Esophagus squamous epithelium (tissue), 4 donors: ENCODE measurements around the gene PADI3.

Experiments
- POLR2A ChIP-seq, 4 donors: fragments of 450-650 bp; IDR thresholded peaks; one replicate each; pipeline ENCODE4 v1.6.1; 2017; ENCODE audit warnings: antibody characterized with exemption in 4 of 4, mild to moderate bottlenecking in 4 of 4, moderate library complexity in 3 of 4
- TF ChIP-seq, protein P1 (sequence below), 6 experiments: fragments of 450-650 bp in 4 of 6; fragments of 200-600 bp in 2 of 6; sonication (generic) in 2 of 6; IDR thresholded peaks; one replicate each; pipeline ENCODE4 v1.5.1; 2016 to 2019; ENCODE audit warnings: antibody characterized with exemption in 6 of 6, mild to moderate bottlenecking in 4 of 6, moderate library complexity in 4 of 6

DNA sequence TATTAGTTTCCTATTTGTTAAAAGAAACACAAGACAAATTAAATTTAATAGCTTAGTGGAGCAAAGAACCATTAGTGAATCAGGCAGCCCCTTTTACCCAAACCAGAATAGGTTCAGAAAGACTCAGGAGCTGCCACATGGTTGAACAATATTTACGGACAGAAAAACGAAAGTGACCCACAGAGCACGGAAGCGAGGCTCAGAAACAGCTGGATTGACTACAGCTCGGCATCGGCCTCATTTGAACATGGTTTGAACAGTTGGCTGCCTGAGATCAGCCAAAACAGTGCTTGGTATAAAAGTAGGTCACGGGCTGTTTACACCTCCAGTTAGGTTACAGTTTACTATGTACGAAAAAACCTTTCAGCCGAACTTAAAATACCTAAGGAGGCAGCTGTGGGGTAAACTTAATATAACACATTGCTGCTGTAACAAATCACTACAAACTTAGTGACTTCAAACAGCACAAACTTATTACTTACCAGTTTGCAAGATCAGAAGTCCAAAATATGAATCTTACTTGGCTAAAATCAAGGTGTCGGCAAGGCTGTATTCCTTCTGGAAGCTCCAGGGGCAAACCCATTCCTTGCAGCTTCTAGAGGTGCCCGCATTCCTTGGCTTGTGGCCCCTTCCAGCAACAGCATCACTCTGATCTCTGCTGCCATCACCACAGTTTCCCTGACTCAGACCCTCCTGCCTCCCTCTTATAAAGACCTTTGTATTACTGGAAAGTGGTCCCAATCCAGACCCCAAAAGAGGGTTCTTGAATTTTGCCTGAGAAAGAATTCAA is 70.9 kb downstream of the PADI3 start:
- TF ChIP-seq POLR2A (IDR thresholded peaks at IDR 0.05) = no peak
- TF ChIP-seq, protein P1, sequence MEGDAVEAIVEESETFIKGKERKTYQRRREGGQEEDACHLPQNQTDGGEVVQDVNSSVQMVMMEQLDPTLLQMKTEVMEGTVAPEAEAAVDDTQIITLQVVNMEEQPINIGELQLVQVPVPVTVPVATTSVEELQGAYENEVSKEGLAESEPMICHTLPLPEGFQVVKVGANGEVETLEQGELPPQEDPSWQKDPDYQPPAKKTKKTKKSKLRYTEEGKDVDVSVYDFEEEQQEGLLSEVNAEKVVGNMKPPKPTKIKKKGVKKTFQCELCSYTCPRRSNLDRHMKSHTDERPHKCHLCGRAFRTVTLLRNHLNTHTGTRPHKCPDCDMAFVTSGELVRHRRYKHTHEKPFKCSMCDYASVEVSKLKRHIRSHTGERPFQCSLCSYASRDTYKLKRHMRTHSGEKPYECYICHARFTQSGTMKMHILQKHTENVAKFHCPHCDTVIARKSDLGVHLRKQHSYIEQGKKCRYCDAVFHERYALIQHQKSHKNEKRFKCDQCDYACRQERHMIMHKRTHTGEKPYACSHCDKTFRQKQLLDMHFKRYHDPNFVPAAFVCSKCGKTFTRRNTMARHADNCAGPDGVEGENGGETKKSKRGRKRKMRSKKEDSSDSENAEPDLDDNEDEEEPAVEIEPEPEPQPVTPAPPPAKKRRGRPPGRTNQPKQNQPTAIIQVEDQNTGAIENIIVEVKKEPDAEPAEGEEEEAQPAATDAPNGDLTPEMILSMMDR (IDR thresholded peaks at IDR 0.05) = no peak
